Globus pallidus (tissue), 1 donor: ENCODE results near the gene KIN.
"Not testable (repeated sequence)": the region's sequence is repeated elsewhere in the genome, so short reads cannot be mapped to it uniquely, and the experiment has no call there.

Experiments
- DNase-seq: peaks from one replicate; pipeline ENCODE4 v3.0.0-alpha.2; 2015; ENCODE audit warnings: low spot score

Gene KIN

GRCh38 chr10:7722927-7723529 is 64.8 kb downstream of the KIN start:
- DNase-seq = no peak

GRCh38 chr10:7720478-7720877 is 67.3 kb downstream of the KIN start:
- no peak for DNase-seq

GRCh38 chr10:7718685-7719084 is 69.1 kb downstream of the KIN start:
- no peak for DNase-seq

GRCh38 chr10:7717767-7718166 is 70.0 kb downstream of the KIN start:
- DNase-seq = no peak

GRCh38 chr10:7715515-7715914 is 72.3 kb downstream of the KIN start:
- DNase-seq = no peak

- DNase-seq = not testable (repeated sequence)
Observed at GRCh38 chr10:7711075-7711474, 76.7 kb downstream of the KIN start.

- DNase-seq = no peak
Observed at GRCh38 chr10:7710446-7710845, 77.3 kb downstream of the KIN start.

- no peak for DNase-seq
Observed at GRCh38 chr10:7708832-7709231, 79.0 kb downstream of the KIN start.

GRCh38 chr10:7707858-7708622 is 79.8 kb downstream of the KIN start:
- no peak for DNase-seq

- DNase-seq = no peak
Observed at GRCh38 chr10:7707102-7707501, 80.7 kb downstream of the KIN start.

- no peak for DNase-seq
Observed at GRCh38 chr10:7706534-7707073, 81.2 kb downstream of the KIN start.

- no peak for DNase-seq
Observed at GRCh38 chr10:7705341-7705740, 82.5 kb downstream of the KIN start.

- no peak for DNase-seq
Observed at GRCh38 chr10:7704071-7705016, 83.4 kb downstream of the KIN start.

GRCh38 chr10:7703140-7703539 is 84.7 kb downstream of the KIN start, which contains the start of gene ITIH2:
Gene ITIH2 (plus strand): TSS chr10:7703316. CDS start chr10:7703435, 119 bp downstream.
- DNase-seq = no peak

- DNase-seq = no peak
Observed at GRCh38 chr10:7702288-7702812, 85.4 kb downstream of the KIN start.

GRCh38 chr10:7701158-7701742 is 86.5 kb downstream of the KIN start:
- no peak for DNase-seq
